DND-41 (cell line): ENCODE measurements around the gene ANKAR.
A peak's percentile ranks its signal among the peaks of the same experiment; 100 is the strongest.

Source experiments
- ATAC-seq: fragments of 200-7000 bp; cut with Tn5 transposase; 3 replicates; pipeline ENCODE4 v1.9.1; 2021; ENCODE audit warnings: low read depth; ENCODE audit not compliant: insufficient read depth
- DNase-seq: peaks from one replicate; pipeline ENCODE4 v3.0.0-alpha.2; 2020
- H2AFZ ChIP-seq: 2 replicates; pipeline ENCODE4 v1.6.0; 2012; ENCODE audit warnings: low read depth, low read length
- H3K27ac ChIP-seq: 2 replicates; pipeline ENCODE4 v1.5.1; 2012; ENCODE audit warnings: low read length, inconsistent platforms
- H3K27me3 ChIP-seq: fragments of 200-600 bp; sonication (generic); 2 replicates; pipeline ENCODE4 v1.6.0; 2012; ENCODE audit warnings: low read length, mild to moderate bottlenecking, inconsistent platforms; ENCODE audit not compliant: insufficient read depth, poor library complexity
- H3K36me3 ChIP-seq: 2 replicates; pipeline ENCODE4 v1.5.1; 2012; ENCODE audit warnings: low read length, inconsistent platforms; ENCODE audit not compliant: insufficient read depth
- H3K4me1 ChIP-seq: 2 replicates; pipeline ENCODE4 v1.5.1; 2012; ENCODE audit warnings: mild to moderate bottlenecking, low read length; ENCODE audit not compliant: insufficient read depth
- H3K4me2 ChIP-seq: 2 replicates; pipeline ENCODE4 v1.6.0; 2012; ENCODE audit warnings: mild to moderate bottlenecking, moderate library complexity, low read length, inconsistent platforms; ENCODE audit not compliant: insufficient read depth
- H3K4me3 ChIP-seq, 2 experiments: fragments of 200-600 bp in 1 of 2; shearing (Covaris generic) in 1 of 2; 2 replicates each; pipeline ENCODE4 v1.5.1; 2012 to 2016; ENCODE audit warnings: inconsistent platforms in 2 of 2, low read length in 2 of 2, mild to moderate bottlenecking in 2 of 2, low read depth in 1 of 2, moderate library complexity in 1 of 2
- H3K79me2 ChIP-seq: 2 replicates; pipeline ENCODE4 v1.6.0; 2012; ENCODE audit warnings: low read length, inconsistent platforms; ENCODE audit not compliant: insufficient read depth
- H3K9ac ChIP-seq: 2 replicates; pipeline ENCODE4 v1.6.0; 2012; ENCODE audit warnings: low read depth, mild to moderate bottlenecking, inconsistent platforms, low read length, moderate library complexity
- H3K9me3 ChIP-seq: 2 replicates; pipeline ENCODE4 v1.5.1; 2012; ENCODE audit warnings: low read length, moderate library complexity, mild to moderate bottlenecking, inconsistent platforms; ENCODE audit not compliant: insufficient read depth, severe bottlenecking
- H4K20me1 ChIP-seq: 2 replicates; pipeline ENCODE4 v1.6.0; 2012; ENCODE audit warnings: low read length; ENCODE audit not compliant: insufficient read depth
- CTCF ChIP-seq: IDR thresholded peaks from 2 replicates; pipeline ENCODE4 v1.5.1; 2012; ENCODE audit warnings: borderline replicate concordance, low read length, moderate library complexity, mild to moderate bottlenecking; ENCODE audit not compliant: poor library complexity, severe bottlenecking; ENCODE audit errors: extremely low read depth
- EZH2 ChIP-seq: IDR thresholded peaks from 3 replicates; pipeline ENCODE4 v1.6.1; 2012; ENCODE audit warnings: borderline replicate concordance, low read depth, mild to moderate bottlenecking, moderate library complexity, low read length, inconsistent platforms; ENCODE audit not compliant: severe bottlenecking

The ANKAR gene

GRCh38 chr2:189628817-189629530 is 45.5 kb upstream of the ANKAR start:
- Histone ChIP-seq H3K9ac (no peak overlapping the region), H3K9me3 (no peaks in the 10 kb centered on the region), H3K36me3 (no peaks in the 10 kb centered on the region), H3K4me2 (no peak overlapping the region), H3K27me3 (no peaks in the 10 kb centered on the region), H3K4me3 (no peak overlapping the region), H3K79me2 (no peaks in the 10 kb centered on the region), H4K20me1 (no peaks in the 10 kb centered on the region), H3K4me1 (no peaks in the 10 kb centered on the region), H3K27ac (no peak overlapping the region), H2AFZ (no peak overlapping the region)
- no peak for DNase-seq
- peak; percentile 31; the same call in 1 of the 3 replicates for ATAC-seq
- TF ChIP-seq EZH2 (no peak), CTCF (peak; percentile 35)

GRCh38 chr2:189629531-189630453 is 44.7 kb upstream of the ANKAR start:
- H3K4me3 ChIP-seq, result no peak overlapping the region
- TF ChIP-seq CTCF (no peak), EZH2 (no peak)
- no peaks in the 10 kb centered on the region for H3K9me3 ChIP-seq
- H3K36me3 ChIP-seq, result no peaks in the 10 kb centered on the region
- H3K4me2 ChIP-seq, result no peak overlapping the region
- no peak overlapping the region for H2AFZ ChIP-seq
- no peak for DNase-seq
- no peak overlapping the region for H3K9ac ChIP-seq
- no peaks in the 10 kb centered on the region for H4K20me1 ChIP-seq
- no peak overlapping the region for H3K27ac ChIP-seq
- no peaks in the 10 kb centered on the region for H3K27me3 ChIP-seq
- ATAC-seq, result no peak
- H3K4me1 ChIP-seq, result no peaks in the 10 kb centered on the region
- no peaks in the 10 kb centered on the region for H3K79me2 ChIP-seq

GRCh38 chr2:189631849-189632248 is 42.6 kb upstream of the ANKAR start:
- TF ChIP-seq EZH2, result no peak
- no peak for TF ChIP-seq CTCF
- H2AFZ ChIP-seq, result no peak overlapping the region
- ATAC-seq (no peak), DNase-seq (no peak)
- no peaks in the 10 kb centered on the region for H3K79me2 ChIP-seq
- no peaks in the 10 kb centered on the region for H3K4me1 ChIP-seq
- no peak overlapping the region for H3K9ac ChIP-seq
- H3K9me3 ChIP-seq, result no peaks in the 10 kb centered on the region
- H3K27ac ChIP-seq, result no peak overlapping the region
- H3K36me3 ChIP-seq, result no peaks in the 10 kb centered on the region
- no peaks in the 10 kb centered on the region for H3K27me3 ChIP-seq
- no peak overlapping the region for H3K4me2 ChIP-seq
- no peaks in the 10 kb centered on the region for H4K20me1 ChIP-seq
- H3K4me3 ChIP-seq, result no peak overlapping the region
